GM18907 (cell line): ENCODE results near the gene PARL.

Source experiments
- ATAC-seq: cut with Tn5 transposase; IDR thresholded peaks from one replicate; pipeline ENCODE4 v1.9.1; 2021; ENCODE audit warnings: mild to moderate bottlenecking, moderate library complexity; ENCODE audit not compliant: unreplicated experiment

The PARL gene

GRCh38 chr3:183862610-183863009 lies 22.1 kb downstream of the PARL start:
- ATAC-seq: no peak

- no peak for ATAC-seq
Observed at GRCh38 chr3:183857863-183858262, 26.8 kb downstream of the PARL start.

DNA sequence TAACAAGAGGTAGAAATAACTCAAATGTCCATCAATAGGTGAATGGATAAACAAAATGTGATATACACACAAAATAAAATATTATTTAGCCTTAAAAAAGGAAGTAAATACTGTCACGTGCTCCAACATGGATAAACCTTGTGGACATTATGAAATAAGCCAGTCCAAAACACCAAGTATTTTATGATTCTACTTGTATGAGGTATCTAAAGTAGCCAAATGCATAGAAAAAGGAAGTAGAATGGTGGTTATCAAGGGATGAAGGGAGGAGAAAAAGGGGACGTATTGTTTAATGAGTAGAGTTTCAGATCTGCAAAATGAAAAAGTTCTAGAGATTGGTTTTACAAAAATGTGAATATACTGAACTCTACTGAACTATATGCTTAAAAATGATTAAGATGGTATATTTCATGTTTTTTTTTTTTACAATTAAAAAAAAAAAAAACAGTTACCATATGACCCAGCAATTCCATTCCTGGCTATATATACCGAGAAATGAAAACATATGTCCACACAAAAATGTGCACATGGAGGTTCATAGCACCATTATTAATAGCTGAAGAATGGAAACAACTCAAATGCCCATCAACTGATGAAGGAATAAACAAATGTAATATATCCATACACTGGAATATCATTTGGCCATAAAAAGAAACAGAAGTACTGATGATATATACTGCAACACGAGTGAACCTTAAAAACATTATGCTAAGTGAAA lies 30.2 kb downstream of the PARL start:
- ATAC-seq: no peak

GRCh38 chr3:183845608-183846288 lies 38.9 kb downstream of the PARL start:
- no peak for ATAC-seq

GRCh38 chr3:183845090-183845489 lies 39.6 kb downstream of the PARL start:
- no peak for ATAC-seq

- no peak for ATAC-seq
Observed at GRCh38 chr3:183844606-183845005, 40.1 kb downstream of the PARL start.

- no peak for ATAC-seq
Observed at GRCh38 chr3:183839751-183840150, 44.9 kb downstream of the PARL start.

GRCh38 chr3:183837894-183838293 lies 46.8 kb downstream of the PARL start:
- ATAC-seq: no peak

GRCh38 chr3:183837390-183837789 lies 47.3 kb downstream of the PARL start:
- ATAC-seq: no peak

- no peak for ATAC-seq
Observed at GRCh38 chr3:183833516-183833915, 51.2 kb downstream of the PARL start.

DNA sequence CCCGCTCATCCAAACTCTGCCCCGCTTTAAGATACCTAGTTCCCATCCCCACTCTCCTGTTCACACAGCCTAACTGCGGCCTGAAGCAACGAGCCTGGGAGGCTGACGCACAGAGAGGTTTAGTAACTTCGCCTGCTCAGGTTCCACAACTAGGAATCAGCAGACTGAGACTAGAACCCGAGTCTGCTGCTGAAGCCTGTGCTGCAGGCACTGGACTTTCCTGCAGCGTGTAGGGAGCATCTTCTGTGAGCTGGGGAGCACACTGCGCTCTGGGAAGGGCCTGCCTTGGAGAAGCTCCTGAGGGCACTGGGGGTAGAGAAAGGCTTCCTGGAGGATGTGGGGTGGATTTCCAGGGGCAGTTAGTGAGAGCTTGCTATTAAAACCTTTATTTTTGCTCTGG lies 54.5 kb downstream of the PARL start:
- ATAC-seq: no peak

DNA sequence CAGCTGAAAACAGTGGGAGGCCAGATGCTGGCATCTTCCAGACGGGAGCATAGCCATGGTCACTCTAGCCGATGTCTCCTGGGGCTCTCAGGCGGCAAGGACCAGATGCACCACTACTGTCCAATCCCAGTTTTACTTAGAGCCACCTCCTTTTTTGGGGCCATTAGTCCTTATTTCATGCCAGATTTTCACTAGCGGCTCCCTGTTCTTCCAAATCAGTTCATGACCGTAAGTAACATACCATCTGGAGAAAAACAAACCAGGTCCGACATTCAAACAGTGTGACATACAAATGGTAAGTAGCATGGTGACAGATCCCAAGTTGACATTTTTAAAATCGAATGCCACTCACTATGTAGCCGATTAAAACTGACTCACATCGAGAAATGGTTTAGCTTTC lies 55.2 kb downstream of the PARL start:
- no peak for ATAC-seq

- ATAC-seq: no peak
Observed at GRCh38 chr3:183828538-183828870, 56.2 kb downstream of the PARL start.

- no peak for ATAC-seq
Observed at GRCh38 chr3:183827809-183828537, 56.7 kb downstream of the PARL start.

- no peak for ATAC-seq
Observed at GRCh38 chr3:183826448-183827250, 58.0 kb downstream of the PARL start.

GRCh38 chr3:183825456-183826161 lies 59.1 kb downstream of the PARL start, which contains the start of gene MAP6D1:
Gene MAP6D1 (minus strand): TSS chr3:183825577. CDS start chr3:183825547, 30 bp downstream.
- ATAC-seq: peak; percentile 60

- peak; percentile 36 for ATAC-seq
Observed at GRCh38 chr3:183824761-183825455, 59.8 kb downstream of the PARL start.

GRCh38 chr3:183823963-183824362 lies 60.7 kb downstream of the PARL start:
- ATAC-seq: no peak

DNA sequence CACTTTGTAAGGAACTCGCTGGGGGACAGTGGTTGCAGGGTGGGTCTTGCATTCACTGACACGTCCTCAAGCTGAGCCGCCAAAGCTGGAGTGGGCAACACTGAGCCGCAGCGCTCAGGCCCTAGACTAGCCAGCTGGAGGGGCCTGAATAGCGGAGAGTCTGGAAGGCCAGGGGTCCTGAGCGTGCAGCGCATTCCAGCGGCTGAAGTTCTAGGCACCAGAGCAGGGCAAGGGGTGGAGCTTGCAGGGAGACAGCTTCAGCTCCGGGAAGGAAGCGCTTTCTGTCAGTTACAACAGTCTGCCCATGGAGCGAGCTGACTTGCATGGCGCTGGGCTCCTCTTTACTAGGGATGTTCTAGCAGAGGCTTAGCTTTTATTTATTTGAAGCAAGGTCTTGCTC lies 62.0 kb downstream of the PARL start:
- ATAC-seq: no peak

- ATAC-seq: no peak
Observed at GRCh38 chr3:183819831-183820230, 64.8 kb downstream of the PARL start.
